Epithelial cell of proximal tubule (primary cell): ENCODE data around the gene OR4F15. TPM values are rescaled to one million over a fixed set of nuclear protein-coding genes. Genes with fewer than 3 reads are reported as not detected.

Experiments
- DNase-seq: peaks from one replicate; pipeline ENCODE4 v3.0.0-alpha.2; 2011; ENCODE audit warnings: low read depth
- H3K4me3 ChIP-seq: 2 replicates; pipeline ENCODE4 v1.5.1; 2011; ENCODE audit warnings: low read depth, mild to moderate bottlenecking, low read length
- CTCF ChIP-seq: conservative IDR thresholded peaks from 2 replicates; pipeline ENCODE4 v1.5.1; 2012; ENCODE audit warnings: low read depth, mild to moderate bottlenecking, low read length
- total RNA-seq: library from RNA; depleted of rRNA; stranded (reverse); fragments of >200 nt; gene quantifications from 2 replicates; pipeline ENCODE4 v1.2.3, GENCODE V29; 2015

OR4F15 gene
- total RNA-seq, 1 donor from 2014 or later = not detected

DNA sequence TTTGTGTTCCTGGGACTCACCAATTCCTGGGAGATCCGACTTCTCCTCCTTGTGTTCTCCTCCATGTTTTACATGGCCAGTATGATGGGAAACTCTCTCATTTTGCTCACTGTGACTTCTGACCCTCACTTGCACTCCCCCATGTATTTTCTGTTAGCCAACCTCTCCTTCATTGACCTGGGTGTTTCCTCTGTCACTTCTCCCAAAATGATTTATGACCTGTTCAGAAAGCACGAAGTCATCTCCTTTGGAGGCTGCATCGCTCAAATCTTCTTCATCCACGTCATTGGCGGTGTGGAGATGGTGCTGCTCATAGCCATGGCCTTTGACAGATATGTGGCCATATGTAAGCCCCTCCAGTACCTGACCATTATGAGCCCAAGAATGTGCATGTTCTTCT is 16.8 kb downstream of the OR4F15 start:
- TF ChIP-seq CTCF = no peak
- no peak overlapping the region for H3K4me3 ChIP-seq
- DNase-seq = no peak

- no peak overlapping the region for H3K4me3 ChIP-seq
- DNase-seq = no peak
- TF ChIP-seq CTCF = no peak
These were observed 29.7 kb downstream of the OR4F15 start for GRCh38 chr15:101841656-101842055.

GRCh38 chr15:101844916-101845315 is 32.9 kb downstream of the OR4F15 start:
- DNase-seq = no peak
- H3K4me3 ChIP-seq = no peak overlapping the region
- no peak for TF ChIP-seq CTCF

DNA sequence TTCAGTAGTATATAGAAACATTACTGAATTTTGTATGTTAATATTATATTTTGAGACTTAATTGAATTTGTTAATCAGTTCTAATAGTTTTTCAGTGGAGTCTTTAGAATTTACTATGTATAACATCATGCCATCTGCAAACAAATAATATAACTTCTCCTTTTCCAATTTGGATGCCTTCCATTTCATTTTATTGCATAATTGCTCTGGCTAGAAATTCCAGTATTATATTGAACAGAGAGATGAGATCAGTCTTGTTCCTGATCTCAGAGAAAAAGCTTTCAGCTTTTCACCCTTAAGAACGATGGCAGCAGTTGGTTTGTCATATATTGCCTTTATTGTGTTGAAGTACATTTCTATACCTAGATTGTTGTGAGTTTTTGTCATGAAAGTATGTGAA is 40.4 kb downstream of the OR4F15 start:
- no peak for TF ChIP-seq CTCF
- H3K4me3 ChIP-seq = no peak overlapping the region
- DNase-seq = no peak

Other genes starting within 250 kb of the OR4F15 start
- gene TM2D3, start 159.8 kb upstream of the OR4F15 start, total RNA-seq = 22.3 and 30.5 TPM in 2 replicates
- gene TARS3, start 87.7 kb upstream of the OR4F15 start, total RNA-seq = 9.5 and 9.9 TPM in 2 replicates
- not detected in 2 replicates for gene OR4F6, start 8.7 kb upstream of the OR4F15 start, total RNA-seq